SKM-1 (cell line): ENCODE data around the gene CMSS1.

Experiments
- DNase-seq: peaks from one replicate; lab custom pipeline; 2025; ENCODE audit not compliant: unreplicated experiment; lab: John Stamatoyannopoulos, UW

Gene CMSS1

DNA sequence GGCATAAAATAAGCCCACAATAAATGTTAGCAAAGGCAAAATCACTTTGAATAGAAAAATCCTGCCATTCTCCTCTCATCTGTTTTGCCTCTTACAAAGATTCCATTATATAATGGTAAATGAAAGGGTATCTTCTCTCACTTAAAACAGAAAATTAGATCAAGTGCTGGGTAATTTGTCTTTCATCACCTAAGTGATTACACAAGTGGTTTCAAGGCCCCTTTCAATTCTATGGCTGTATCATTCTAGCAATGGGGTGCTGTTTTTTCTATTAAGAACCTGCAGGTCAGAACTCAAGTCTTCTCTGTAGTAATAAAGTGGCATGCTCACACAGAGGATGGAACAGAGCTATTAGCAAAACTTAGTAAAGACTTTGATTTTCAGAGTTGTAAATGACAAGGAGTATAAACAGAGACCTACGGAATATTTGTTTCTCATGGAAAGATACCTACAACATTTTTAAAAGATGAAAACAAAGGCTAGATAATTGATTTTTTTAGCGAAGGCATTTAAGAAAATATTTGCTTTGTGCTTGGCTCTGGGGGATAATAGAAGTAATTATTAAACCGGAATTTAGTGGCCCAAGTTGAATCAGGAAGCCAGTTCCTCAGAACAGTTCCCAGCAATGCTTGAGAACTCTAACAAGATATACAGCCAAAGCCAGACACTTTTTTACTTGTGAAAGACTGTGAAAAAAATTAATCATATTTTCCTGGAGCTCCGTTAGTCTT, 137.4 kb downstream of the CMSS1 start:
- no peak for DNase-seq

DNA sequence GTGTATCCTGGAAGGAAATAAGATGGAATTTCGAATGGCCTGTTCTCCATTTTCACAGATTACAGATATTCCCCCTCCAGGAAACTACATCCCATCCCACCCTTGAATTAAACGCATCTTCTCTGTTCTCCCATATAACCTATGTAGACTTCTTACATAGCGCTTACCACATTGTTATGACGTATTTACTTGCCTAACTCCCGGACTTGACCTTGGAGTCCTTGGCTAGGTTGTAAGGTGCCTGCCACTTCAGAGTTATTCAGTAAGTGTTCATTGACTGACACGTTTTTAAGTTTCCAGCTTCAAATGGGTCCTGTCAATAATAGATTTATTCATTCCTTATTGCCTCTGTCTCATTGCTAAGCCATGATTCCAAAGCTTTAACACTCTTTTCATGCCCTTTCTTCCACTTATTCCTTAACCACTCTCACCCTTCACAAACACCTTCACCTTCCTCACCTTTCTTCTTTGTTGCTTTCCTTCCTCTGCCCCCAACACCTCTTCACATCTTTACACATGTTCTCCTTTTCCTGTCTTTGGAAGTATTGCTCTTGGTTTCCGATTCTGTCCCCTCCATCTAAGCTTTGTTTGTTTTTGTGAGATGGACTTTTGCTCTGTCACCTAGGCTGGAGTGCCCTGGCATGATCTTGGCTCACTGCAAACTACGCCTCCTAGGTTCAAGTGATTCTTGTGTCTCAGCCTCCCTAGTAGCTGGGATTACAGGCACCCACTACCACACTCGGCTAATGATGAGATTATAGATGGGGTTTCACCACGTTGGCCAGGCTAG, 138.3 kb downstream of the CMSS1 start:
- no peak for DNase-seq

GRCh38 chr3:99957151-99957796, 139.6 kb downstream of the CMSS1 start:
- no peak for DNase-seq

- no peak for DNase-seq
Measured at GRCh38 chr3:99958222-99958912, 140.7 kb downstream of the CMSS1 start.

- DNase-seq: no peak
Measured at GRCh38 chr3:99960123-99960878, 142.6 kb downstream of the CMSS1 start.

DNA sequence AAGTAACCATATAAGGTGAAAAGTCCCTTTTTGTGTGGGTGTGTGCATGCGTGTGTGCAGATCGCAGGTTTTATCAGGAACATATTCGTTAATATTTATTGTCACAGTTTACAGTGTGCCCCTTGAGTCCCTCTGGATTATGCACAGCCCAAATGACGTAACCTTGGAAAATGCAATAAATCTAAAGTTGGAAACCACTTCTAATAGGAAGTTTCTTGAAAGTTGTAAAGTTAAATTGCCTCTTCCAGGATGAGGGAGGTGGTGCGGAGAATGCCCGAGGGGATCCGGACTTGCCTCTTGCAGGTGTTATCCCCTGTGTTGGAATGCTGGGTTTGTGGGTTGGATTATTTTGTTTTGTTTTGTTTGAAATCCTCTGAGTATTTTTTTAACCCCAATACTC, 143.3 kb downstream of the CMSS1 start:
- DNase-seq: no peak

GRCh38 chr3:99961756-99962515, 144.3 kb downstream of the CMSS1 start:
- DNase-seq: no peak

- no peak for DNase-seq
Measured at GRCh38 chr3:99962703-99963102, 145.0 kb downstream of the CMSS1 start.

GRCh38 chr3:99965077-99965476, 147.4 kb downstream of the CMSS1 start:
- no peak for DNase-seq

- DNase-seq: no peak
Measured at GRCh38 chr3:99965681-99966408, 148.2 kb downstream of the CMSS1 start.

DNA sequence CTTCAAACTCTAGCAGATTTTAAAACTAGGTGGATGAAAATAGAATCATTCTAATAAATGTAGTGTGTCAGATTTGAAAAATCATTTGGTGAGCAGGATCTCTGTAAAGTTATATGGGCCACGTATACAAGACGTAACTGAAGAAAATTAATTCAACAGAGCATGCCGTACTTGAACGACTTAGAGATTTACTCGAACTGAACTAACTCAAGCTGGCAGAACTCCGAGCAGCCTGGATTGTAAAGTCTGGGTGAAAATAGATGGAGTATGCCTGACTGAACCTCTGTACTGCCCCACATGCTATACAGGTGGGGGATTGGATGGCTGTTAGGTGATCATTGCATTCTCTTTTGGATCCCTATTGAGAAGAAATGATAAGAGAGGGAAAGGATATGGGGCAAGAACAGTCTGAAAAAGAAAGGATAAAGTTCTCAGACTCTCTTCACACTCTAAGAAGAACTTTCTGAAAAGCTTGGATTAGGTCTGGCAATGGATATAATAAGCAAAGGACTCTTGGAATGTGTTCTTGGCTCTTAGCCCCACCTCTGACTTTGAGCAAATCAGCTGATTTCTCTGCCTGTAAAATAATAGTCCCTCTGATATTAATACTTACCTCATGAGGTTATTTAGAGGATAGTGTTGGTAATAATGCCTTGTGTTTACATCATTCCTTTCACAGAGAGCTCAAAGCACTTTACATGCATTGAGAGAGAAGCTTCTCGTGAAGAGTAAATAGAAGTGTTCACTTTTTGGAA, 149.2 kb downstream of the CMSS1 start:
- no peak for DNase-seq

- DNase-seq: no peak
Measured at GRCh38 chr3:99967796-99968195, 150.1 kb downstream of the CMSS1 start.

DNA sequence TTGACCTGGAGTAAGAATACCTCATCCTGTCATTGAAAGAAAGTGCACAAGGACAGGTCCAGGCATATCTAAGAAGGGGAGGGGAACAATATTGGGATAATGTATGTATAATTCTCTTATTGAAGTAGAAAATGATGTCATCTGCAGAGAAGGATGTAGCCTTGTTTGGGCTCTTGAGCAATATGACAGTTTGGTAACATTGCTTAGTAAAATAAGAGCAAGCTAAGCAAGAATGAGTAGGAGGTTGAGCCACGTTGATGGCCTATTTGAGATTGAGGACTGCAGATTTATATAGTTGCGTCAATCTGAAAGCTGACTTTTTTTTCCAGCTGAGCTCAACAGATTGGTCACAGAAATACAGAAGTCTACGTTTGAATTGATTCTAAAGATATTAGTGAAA, 151.5 kb downstream of the CMSS1 start:
- no peak for DNase-seq

DNA sequence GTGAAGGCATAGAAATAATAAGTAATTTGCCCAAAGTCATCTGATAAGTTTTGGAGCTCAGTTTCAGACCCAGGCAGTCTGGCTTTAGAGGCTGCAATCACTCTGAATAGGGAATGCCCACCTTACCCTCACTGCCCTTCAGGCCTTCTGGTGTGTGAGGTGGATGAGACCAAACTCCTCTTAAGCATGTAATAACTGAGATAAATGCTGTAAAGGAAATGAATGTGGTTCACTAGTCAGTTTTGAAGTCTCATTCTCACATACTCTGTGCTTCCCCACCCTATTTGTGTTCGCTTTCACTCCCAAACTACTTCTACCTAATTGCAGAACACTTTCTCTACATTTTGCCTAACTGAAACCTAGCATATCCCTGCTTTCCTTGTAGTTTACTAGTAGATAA, 152.5 kb downstream of the CMSS1 start:
- DNase-seq: no peak

DNA sequence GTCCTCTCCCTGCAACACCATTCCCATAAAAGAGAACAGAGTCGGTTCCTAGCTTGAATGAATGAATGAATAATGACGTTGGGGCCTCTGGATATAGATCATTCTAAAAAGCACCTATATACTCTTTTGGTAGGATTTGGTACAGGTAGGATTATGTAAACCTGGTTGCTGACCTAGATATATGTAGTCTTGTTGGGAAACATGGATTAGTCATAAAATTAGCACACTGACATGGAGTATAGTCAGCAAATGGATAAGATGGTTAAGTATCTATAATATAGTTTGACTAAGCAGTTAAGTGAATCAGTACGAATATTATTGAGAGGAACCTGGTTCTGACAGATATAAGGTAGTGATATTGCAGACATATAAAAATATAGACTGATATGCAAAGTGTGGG, 154.1 kb downstream of the CMSS1 start:
- no peak for DNase-seq

DNA sequence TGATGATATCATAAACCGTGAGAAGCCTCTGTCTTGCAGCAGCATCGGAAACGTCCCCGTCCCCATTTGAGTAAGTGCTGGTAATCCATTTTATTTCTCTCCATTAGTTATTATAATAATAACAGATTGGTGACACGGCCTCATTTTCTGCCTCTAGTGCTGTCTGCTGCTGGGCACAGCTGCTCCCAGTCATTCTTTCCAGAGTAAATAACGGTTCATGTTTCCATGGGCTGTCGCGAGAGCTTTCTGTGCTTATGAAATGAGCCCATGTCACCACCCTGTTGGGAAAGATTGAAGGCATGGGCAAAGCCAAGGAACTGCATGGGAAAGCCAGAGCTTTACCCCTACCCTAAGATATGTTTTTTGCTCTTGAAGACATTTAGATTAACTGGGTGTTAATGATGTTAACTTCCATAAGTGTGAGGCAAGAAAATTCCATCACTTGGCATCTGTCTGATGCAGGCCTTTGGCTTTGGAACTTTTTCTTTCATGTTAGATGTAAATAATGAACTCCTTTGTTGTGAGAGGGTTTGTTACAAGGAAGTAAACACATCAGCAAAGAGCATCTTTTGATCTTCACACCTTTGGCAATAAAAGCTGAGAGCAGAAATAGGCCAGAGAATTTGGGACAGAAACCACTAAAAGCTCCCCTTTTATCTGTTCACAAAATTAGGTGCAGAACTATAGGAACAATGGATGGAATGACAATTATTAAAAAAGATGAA, 154.9 kb downstream of the CMSS1 start:
- no peak for DNase-seq

- DNase-seq: no peak
Measured at GRCh38 chr3:99974989-99975388, 157.3 kb downstream of the CMSS1 start.

DNA sequence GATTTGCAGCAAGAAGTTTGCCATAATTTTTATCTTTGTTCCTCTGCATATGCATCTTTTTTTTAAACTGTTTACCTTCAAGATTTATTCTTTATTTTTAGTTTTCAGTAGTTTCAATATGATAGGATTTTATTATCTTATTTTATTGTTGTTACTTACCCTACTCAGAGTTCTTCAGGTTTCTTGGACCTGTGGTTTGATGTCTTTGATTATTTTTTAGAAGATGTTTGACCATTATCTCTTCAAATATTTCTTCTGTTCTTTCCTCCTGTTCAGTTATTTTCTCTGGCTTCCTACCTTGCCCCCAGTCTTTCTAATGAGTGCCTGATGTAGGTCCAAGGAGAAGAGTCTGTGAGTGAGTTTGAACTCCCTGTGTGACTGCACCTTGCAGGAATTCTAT, 158.9 kb downstream of the CMSS1 start:
- DNase-seq: no peak
